ENCODE results near the gene PIP5K1C.
"Not testable (repeated sequence)": the region's sequence is repeated elsewhere in the genome, so short reads cannot be mapped to it uniquely, and the experiment has no call there.

Gene PIP5K1C

DNA sequence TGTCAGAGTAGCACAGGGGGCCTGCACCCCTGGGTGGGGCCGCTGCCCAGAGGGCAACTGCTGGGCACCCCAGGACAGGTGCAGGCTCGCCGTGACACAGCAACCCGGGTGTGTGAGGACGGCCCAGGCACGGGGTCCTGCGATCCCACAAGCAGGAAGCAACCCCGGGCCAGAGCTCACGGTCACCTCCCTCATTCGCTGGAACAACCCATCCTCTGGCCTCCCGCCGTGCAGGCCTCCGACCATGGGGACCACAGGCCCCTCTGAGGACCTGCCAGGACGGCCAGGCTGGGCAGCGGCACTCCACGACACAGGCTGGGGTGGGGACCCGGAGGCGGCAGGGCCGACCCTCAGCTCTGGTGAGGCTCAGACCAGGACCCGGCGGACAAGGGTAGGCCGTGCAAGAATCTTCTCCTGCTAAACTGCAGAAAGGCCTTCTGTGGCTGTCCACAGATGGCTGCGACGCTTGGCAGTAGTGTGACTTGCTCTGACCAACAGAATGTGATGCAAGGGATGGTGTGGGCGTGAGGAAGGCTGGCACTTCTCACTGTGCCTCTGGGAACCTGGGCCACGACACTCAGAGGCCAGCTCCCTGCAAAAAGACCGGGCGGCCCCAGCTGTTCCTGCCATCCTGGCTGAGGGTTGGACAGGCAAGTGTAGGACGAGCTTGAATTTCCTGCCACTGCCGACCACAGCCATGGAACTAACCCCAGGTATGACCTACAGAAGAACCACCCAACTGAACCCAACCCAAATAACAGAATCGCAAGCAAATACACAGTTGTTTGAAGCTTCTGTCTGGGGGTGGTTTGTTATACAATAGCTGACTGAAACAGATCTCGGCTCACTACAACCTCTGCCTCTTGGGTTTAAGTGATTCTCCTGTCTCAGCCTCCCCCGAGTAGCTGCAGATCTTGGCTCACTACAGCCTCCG, 26.5 kb downstream of the PIP5K1C start:
- no peak for DNase-seq (ENCODE audit: low spot score)

DNA sequence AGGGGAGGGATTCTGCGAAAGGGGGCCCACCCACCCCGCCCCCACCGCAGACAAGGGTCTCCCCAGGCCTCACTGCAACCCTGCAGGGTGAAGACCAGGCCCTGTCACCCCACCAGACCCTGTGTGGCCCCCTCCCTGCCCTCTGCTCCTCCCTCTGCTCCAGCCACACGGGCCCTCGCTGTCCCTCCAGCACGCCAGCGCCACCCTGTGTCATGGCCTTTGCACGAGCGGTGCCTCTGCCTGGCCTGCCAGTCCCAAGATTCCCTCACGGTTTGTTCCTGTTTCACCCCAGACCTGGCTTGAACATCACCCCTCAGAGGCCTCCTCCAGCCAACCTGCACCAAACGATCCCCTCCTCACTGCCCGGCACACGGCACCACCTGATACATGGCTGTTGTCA, 27.3 kb downstream of the PIP5K1C start:
- DNase-seq (ENCODE audit: low spot score): no peak

DNA sequence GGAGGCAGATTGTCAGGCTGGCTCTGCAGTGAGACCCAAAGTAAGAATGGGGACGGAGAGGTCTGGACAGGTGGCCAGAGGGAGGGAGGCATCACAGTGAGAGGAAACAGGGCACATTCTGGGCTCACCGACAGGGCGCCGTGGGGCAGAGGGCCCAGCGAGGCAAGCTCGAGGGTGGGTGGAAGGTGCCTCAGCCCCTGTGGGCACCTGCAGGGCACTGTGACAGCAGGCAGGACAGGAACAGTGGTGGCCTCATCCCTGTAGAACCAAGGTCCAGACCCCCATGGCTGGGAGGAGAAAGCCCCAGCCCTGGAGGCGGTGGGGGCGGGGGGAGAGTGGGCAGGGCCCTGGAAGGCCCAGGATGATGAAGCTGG, 27.7 kb downstream of the PIP5K1C start:
- DNase-seq (ENCODE audit: low spot score): no peak

DNA sequence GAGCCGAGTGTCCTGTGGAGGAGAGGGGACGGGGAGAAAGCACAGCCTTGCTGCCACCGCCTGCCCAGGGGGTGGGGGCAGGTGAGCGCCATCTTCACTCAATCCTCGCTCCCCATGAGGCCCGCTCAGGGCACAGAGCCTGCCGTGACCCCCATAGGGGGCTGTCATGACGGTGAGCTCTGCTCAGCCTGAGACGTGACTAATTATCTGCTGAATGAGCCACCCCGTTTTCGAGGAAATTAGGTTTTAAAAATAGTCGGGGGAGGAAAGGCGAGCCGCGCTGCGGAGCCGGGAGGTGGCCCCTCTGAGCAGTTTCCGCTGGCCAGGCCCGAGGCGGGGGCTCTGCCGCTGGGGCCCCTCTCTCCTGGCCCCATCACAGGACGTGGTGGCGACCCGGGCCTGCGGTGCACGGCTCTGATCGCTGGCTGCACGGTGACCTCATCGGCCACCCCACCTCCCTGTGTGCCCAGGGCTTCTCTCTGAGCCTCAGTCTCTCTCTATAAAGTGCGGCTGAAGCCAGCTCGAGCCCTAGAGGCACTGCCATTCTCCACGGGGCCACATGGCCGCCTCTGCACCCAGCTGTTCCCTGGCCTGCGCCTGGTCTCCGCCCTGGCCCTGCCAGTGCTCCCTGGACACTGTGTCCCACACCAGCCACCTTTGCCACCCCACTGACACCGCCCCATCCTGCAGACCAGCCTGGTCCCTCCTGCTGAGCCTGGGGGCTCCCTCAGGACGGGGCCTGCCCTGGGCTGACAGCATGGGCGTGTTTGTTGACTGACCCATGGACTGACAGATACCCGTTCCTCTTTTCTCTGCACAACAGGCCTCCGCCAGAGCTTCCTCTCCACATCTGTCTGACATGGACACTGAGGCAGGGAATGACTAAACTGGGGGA, 28.3 kb downstream of the PIP5K1C start:
- peak; percentile 12 for DNase-seq (ENCODE audit: low spot score)

DNA sequence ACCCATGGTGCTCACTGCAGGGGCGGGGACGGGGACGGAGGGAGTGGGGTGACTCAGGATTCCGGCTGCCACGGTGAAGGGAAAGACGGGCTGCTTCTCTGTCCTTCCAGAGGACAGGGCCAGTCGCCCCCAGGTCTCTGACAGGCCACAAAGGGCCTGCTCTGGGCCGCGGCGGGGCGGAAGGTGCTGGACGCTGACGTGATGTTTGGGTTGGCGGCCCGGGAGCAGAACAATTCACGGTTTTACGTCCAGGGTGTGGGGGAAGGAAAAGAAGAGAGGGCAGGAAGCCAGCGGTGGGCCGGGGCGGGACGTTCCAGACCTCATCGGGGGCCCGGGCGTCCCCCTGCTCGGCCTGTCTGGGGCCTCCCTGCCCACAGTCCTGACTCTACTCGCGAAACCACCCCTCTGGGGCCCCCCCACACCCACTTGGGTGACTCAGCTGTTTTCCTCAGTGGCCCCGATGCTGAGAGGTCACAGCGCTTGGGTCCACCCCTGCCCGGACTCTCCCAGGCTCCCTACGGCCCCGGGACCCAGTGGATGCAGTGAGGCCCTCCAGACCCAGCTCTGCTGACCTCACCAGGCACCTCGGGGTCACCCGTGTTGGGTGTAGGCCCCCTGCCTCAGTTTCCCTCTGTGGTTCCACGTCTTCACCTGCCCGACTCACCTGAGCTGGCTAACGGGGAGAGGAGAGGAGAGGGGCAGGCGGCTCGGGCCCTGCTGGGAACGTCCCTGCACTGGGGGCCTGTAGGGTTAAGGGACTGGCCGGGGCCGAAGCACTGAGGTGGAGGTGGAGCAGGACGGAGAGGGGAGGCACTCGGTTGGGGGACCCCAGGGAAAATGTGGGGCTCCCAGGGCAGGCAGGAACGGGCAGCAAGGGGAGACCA, 29.2 kb downstream of the PIP5K1C start:
- peak; percentile 80 for DNase-seq (ENCODE audit: low spot score)

DNA sequence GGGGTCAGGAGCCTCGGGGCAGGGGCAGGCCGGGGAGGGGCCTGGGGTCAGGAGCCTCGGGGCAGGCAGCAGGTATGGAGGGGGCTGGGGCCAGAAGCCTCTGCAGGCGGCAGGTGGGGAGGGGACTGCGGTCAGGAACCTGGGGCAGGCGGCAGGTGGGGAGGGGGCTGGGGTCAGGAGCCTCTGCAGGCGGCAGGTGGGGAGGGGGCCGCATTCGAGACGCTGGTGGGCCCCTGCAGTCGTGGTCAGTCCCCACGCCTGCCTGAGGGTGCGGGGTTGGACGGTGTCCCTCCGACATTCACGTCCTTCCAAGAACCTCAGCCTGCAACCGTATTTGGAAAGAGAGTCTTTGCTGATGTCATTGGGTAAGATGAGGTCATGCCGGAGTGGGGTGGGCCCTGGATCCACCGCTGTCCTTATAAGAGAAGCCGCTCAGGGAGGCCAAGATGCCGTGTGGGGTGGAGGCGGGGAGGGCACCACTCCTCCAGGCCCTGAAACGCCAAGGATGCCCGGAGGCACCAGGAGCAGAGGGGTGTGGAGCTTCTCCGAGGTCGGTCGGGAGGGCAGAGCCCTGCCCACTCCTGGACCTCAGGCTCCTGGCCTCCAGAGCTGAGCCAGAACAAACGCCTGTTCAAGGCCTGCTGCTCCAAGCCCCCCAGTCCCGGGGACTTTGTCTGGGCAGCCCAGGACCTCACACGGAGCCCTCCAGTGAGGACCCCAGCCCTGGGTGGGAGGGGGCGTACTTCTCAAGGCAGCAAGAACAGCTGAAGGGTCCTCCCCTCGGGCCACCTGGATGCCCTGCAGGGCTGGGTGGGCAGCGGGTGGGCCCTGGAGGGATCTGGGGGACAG, 30.1 kb downstream of the PIP5K1C start:
- peak; percentile 93 for DNase-seq (ENCODE audit: low spot score)

DNA sequence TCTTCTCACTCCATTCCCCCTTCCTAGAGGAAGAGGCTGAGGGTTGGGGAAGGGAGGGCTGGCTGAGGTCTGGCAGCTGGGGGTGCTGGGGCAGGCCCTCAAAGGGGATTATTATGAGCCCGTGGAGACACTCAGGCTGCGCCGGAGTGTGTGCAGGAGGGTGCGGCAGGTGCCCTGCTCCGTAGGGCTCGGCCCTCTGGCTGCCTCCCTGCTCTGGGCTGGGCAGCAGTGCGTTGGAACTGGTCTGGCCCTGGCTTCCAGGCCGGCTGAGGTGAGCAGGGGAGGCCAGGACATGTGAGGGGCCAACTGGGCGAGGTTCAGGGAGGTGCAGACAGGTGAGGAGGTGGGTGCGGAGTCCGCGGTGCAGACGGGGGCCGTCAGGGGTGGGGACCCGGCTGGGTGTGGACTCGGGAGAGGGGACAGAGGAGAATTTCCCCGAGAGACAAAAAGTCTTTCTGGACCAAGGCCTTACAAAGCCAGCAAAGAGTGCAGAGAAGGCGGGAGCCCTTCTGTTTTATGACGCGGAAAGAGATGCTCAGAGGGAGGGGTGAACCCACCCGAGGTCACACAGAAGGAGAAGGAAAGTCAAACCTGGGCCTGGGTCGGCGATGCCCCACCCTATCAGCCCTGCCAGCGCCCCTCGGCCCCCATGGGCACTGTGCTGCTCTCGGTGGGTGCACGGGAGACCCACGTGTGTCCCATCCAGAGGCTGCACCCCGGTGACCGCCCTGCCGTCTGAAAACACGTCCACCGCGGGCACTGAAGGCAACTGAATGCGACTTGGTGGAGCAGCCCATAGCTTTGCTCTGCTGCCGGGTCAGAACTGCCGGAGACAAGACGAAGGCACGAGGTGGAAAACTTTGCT, 31.0 kb downstream of the PIP5K1C start:
- DNase-seq (ENCODE audit: low spot score): no peak

DNA sequence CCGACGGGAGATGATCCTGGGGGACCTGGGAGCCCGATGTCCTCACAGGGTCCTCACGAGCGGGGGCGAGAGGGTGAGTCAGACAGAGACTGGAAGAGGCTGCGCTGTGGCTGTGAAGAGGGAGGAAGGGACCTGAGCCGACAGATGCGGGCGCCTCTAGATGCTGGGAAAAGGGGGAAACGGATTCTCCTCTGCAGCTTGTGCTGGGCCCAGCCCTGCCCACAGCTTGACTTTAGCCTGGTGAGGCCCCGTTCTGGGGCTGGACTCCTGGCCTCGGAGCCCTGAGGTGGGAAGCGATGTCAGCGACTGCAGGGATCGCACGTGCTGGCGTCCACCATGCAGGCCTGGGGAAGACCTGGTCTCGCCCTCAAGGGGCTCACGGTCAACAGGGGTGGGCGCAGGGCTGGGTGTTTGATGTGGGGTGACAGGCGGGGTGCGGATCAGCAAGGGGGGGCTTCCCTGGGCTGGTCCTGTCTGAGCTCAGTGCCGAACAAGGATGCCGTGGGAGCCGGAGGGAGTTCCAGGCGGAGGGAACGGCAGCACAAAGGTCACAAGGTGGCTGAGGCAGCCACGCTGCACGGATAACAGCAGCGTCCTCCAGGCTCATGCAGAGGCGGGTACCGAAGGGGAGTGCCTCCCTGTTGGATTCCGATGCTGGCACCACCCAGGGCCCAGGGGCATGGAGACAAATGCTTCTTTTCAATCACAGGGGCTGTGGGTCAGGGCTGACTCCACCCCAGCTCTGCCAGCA, 31.8 kb downstream of the PIP5K1C start:
- DNase-seq (ENCODE audit: low spot score): no peak

DNA sequence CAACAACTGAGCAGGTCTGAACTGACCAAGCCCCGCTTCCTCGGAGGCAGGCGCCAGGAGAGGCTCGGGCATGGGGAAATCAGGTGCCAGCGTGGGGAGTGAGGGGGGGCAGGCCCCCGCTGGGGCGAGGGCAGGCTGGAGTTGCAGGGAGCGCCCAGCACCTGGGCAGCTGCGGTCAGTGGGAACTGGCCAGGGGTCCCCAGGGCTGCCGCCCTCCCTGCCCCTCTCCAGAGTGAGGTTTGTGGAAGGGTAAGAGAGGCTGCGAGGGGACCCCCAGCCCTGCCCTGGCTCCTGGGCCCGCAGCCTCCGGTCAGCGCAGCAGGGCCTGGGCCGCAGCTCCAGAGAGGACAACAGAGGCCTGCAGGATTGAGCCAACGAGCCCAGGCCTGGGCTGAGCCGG, 32.5 kb downstream of the PIP5K1C start:
- DNase-seq (ENCODE audit: low spot score): no peak

DNA sequence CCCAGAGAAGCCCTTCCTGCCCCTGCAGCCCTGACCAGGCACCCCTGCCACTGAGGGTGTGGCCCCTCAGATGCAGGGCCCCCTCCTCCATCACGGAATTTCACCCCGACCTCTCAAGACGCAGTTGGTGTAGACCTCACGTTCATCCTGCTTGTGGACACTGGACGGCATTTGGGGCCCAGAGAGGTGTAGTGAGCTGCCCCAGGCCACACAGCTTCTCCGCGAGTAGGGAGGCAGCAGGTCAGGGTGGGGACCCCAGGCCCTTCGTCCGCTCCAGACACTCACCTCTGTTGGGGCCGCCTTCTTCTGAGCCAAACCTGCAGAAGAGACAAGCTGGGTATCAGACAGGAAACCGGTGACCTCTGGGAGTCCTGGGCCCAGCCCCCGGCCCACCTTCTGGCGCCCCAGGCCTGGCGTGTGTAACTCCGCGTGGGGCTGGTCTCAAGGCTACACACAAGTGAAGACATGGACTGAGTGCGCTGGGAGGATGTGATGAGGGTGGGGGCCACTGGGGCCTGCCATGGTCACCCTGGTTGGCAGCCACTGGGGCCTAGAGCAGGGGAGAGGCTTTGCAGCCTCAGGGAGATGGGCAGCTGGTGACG, 33.1 kb downstream of the PIP5K1C start:
- DNase-seq (ENCODE audit: low spot score): no peak

DNA sequence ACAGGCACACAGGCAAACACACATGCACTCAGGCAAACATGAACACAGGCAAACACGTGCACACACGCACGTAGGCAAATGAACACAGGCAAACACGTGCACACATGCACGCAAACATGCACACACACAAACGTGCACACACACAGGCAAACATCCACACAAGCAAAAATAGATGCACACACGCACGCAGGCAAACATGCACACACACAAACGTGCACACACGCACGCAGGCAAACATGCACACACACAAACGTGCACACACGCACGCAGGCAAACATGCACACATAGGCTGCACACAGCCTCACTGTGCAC, 33.8 kb downstream of the PIP5K1C start:
- not testable (repeated sequence) for DNase-seq (ENCODE audit: low spot score)

DNA sequence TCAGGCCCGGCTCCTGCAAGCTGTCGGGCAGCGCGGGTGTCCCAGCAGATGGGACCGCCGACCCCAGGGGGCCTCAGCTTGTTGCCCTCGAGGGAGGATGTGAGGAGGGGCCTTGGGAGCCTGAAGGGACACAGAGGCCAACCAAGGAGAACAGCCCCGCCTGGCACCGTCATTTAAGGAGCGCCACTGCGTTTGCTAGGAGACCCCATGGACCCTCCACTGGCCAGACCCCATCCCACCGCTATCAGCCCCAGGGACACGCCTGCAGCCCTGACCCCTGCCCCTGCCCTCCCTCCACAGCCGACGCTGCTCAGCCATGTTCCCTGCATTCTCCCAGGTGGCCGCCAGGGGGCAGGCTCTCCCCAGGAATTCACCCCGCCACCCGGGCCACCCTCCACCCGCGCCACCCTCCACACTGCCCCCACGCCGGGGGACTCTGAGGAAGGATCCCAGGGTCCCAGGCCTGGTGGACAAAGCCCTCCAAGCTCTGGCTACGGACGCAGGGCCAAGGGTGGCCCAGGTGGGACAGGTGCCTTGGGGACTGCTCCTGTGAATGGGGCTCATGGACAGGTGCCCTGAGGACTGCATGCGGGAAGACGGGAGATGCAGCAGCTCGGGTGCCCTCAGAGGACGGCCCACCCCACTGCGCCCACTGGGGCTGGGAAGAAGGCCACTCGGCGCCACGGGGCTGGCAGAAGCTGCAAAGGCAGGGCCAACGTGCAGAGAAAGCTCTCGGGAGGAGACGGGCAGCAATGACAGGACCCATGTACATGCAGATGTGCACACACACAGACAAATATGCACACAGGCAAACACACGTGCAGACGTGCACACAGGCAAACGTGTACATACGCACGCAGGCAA, 34.4 kb downstream of the PIP5K1C start:
- peak; percentile 75 for DNase-seq (ENCODE audit: low spot score)

DNA sequence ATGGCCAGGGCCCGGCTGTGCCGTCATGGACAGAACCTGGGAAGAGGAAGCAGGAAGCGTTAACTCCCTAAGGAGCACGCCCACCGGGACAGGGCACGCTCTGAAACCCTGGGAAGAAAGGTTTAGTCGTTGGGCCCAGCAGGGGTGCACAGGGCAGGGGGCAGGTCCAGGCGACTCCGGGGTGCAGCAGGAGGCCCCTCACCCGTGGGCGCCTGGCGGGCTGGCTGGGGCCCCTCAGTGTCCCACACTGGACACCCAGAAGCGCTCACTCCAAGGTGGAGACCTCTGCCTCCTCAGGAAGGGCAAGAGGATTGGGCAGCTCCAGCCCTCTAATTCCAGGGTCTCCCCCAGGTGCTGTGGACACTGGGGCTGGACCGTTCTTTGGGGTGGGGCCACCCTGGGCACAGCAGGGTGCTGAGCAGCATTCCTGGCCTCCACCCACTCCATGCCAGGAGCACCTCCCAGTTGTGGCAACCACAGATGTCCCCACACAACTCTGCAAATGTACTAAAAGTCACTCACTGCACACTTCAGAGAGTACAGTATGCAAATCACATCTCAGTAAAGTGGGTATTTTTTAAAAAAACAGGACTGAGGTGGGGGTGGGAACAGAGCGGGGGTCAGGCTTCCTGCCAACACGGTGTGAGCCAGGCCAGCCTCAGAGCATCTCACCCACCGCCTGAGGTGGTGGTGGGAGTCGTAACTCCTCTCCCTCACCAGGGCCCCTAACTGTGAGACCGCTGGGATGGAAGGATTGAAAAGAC, 35.2 kb downstream of the PIP5K1C start:
- DNase-seq (ENCODE audit: low spot score): no peak

DNA sequence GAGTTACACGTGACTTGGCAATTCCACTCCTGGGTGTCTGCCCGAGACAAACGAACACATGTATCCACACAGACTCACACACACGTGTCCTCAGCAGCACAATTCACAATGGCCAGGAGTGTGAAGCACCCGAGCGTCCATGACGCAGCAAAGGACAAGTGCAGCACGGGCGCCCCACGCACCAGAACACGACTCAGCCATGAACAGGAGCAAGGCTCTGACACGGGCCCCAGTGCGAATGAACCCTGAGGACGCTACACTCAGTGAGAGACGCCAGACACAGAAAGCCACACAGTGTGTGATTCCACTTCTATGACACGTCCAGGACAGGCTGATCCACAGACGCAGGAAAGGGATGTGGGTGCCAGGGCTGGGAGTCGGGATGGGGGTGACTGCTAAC, 36.4 kb downstream of the PIP5K1C start:
- DNase-seq (ENCODE audit: low spot score): no peak

DNA sequence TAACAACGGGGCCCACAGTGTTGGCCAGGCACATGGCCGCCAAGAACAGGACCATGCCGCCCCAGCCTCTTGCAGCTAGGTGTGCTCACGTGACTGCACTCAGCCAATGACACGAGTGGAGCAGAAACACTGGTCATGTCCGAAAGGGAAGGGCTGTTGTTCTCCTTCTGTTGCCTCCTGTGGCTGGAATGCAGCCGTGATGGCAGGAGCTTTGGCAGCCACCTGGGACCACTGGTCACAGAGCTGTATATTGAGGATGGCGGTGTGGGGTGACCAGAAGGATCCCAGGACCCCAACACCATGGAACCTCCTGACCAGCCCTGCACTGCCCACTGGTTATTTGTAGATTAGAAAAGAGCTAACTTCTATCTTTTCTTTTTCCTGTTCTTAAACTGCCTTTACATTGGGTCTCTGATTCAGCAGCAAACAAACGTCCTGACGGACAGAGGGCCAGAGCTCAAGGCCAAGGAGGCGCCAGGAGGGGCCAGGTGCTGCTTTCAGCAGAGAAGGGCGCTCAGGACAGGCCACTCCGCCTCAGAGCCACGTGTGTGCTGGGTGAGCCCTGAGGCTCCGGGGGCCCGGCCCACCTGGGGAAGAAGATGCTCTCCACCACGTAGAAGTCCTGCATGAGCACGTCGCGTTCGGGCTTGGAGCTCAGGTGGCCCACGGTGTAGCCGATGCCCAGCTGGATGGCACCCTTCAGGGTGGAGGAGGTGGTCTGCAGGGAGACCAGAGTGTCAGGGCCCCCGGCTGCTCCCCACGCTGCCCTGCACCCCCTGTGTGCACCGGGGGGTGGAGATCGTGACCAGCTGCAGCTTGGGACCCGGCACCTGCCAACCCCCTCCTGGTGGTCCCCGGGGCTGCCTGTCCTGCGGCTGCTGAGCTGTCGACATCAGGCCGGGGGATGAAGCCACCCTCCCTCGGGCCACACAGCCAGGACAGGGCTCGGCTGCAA, 38.7 kb downstream of the PIP5K1C start:
- no peak for DNase-seq (ENCODE audit: low spot score)

Measured in AG08395 (cell line).